Calu3 (cell line): ENCODE measurements around the gene SIRT7. TPM values are rescaled to one million over a fixed set of nuclear protein-coding genes. Genes with fewer than 3 reads are reported as not detected.
"Not testable (repeated sequence)": the region's sequence is repeated elsewhere in the genome, so short reads cannot be mapped to it uniquely, and the experiment has no call there.

Experiments used
- BruUV-seq: library from RNA; stranded (reverse); fragments of 400-500 nt; replicated peaks from 2 replicates; lab custom pipeline; 2021; lab: Mats Ljungman, UMichigan
- CTCF ChIA-PET: fragments of 300-600 bp; sonication (Branson Sonifier 250); formaldehyde crosslinking; loops from one replicate; lab custom pipeline; 2022; ENCODE audit warnings: antibody characterized with exemption; lab: Charles Lee
- DNase-seq: peaks from one replicate; pipeline ENCODE4 v3.0.0; 2022
- H3K27ac Mint-ChIP-seq: one replicate; pipeline ENCODE4 v1.8.0; 2022; ENCODE audit warnings: mixed read lengths; ENCODE audit not compliant: unreplicated experiment
- H3K27me3 Mint-ChIP-seq: one replicate; pipeline ENCODE4 v1.8.0; 2022; ENCODE audit warnings: mixed read lengths; ENCODE audit not compliant: unreplicated experiment
- H3K36me3 Mint-ChIP-seq: one replicate; pipeline ENCODE4 v1.8.0; 2022; ENCODE audit warnings: mild to moderate bottlenecking, moderate library complexity, mixed read lengths; ENCODE audit not compliant: insufficient read depth, unreplicated experiment
- H3K4me1 Mint-ChIP-seq: one replicate; pipeline ENCODE4 v1.8.0; 2022; ENCODE audit warnings: mild to moderate bottlenecking, low read depth, mixed read lengths; ENCODE audit not compliant: unreplicated experiment
- H3K4me3 Mint-ChIP-seq: one replicate; pipeline ENCODE4 v1.8.0; 2022; ENCODE audit warnings: mild to moderate bottlenecking, low read depth, moderate library complexity, mixed read lengths; ENCODE audit not compliant: unreplicated experiment
- H3K9me3 Mint-ChIP-seq: one replicate; pipeline ENCODE4 v1.8.0; 2022; ENCODE audit warnings: low read depth, mixed read lengths; ENCODE audit not compliant: unreplicated experiment
- CTCF ChIP-seq: fragments of 200-600 bp; IDR thresholded peaks from one replicate; pipeline ENCODE4 v1.8.0; 2022; ENCODE audit warnings: antibody characterized with exemption; ENCODE audit not compliant: unreplicated experiment
- intact Hi-C: fragments of 100-400 bp; cut with micrococcal nuclease; formaldehyde crosslinking; loops from one replicate; pipeline ENCODE4 v1.10.0; 2022; ENCODE audit not compliant: unreplicated experiment
- total RNA-seq: library from RNA; stranded (reverse); gene quantifications from 2 replicates; pipeline ENCODE4 v1.2.3, GENCODE V29; 2022

SIRT7 gene
- total RNA-seq, 1 experiment from 2014 or later: 50.3 TPM

DNA sequence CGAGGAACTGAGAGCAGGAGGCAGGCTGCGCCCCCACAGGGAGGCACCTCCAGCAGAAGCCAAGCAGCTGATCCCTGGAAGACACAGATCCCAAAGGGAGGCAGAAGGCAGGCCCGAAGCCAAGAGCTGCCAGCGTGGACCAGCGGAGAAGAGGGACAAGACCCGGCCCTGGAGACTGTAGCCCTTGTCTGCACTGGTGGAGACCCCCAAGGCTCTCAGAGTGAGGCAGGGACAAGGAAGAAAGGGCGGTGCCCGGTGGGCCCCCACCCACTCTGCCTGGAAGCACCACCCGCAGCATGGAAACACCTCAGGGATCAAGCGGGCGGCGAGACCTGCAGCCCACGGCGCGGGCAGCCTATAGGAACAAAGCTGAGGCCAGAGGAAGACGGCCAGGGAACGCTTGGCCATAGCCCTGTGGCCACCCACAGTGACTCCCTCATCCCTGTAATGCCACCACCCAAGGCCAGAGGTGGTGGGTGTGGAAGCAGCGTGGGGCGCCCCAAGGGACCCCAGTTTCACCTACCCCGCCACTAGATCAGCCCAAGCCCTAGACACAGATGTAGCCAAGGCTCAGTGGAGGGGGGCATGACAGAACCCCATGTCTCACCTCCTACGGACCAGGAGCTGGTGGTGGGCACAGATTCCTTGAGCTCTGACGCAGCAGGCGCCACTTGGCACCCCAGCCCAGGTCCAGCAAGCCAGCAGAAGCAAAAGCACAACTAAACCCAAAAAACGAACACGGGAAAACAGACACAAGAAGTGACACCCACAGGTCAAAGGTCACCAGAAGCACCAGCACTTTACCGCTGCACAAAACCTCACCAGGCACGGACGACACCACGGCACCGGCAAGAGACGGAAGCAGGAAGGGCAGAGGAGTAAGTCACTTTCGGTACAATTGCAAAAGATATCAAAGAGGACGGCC is 2.9 kb upstream of the SIRT7 start:
- Mint-ChIP-seq H3K27ac (no peak overlapping the region), H3K4me1 (peaks cover 53% of the 10 kb centered on the region), H3K4me3 (no peak overlapping the region), H3K9me3 (no peaks in the 10 kb centered on the region), H3K36me3 (peaks cover 69% of the 10 kb centered on the region), H3K27me3 (no peaks in the 10 kb centered on the region)
- CTCF ChIA-PET: no interaction called here
- intact Hi-C loops: no loop called here
- no peak for DNase-seq
- no peak for TF ChIP-seq CTCF
- no TSS peak for BruUV-seq

DNA sequence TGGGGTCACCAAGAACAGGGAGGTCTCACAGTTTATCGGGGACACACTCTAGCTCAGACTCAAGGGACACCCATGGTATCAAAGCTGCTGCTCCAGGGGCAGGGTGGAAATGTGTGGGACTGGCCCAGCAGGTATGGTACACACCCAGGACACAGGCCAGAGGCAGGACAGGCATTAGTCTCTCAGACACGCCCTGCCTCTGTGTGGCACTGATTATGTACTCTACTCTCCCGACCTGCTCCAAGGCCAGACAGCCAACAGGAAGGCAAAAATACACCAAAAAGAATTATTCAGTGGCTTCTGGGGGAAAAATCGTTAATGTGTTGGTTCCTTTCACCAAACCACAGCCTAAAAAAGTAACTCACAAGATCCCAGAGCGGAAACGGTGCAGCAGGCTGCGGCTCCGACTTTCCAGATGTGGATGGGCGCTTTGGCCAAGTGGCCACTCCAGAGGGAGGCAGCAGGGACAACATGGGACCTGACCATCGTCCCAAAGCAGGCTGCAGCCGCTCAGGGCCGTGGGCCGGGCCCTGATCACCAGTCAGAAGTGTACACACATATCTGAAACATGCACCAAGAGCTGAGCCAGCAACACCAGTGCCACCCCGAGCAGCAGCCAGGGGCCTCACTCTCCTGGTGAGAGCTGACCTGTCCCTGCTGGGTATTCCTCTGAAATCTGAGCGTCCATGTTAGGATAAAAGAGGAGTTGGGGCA is 1.0 kb upstream of the SIRT7 start:
- Mint-ChIP-seq H3K4me1 (peaks cover 53% of the 10 kb centered on the region), H3K9me3 (no peaks in the 10 kb centered on the region), H3K4me3 (peak overlapping the region; percentile 93), H3K36me3 (peaks cover 83% of the 10 kb centered on the region), H3K27ac (peak overlapping the region; percentile 77), H3K27me3 (no peaks in the 10 kb centered on the region)
- intact Hi-C loops: no loop called here
- CTCF ChIA-PET: no interaction called here
- BruUV-seq: no TSS peak
- peak; percentile 40 for DNase-seq
- no peak for TF ChIP-seq CTCF

- Mint-ChIP-seq H3K4me1 (peaks cover 51% of the 10 kb centered on the region), H3K27ac (peak overlapping the region; percentile 77), H3K36me3 (peaks cover 88% of the 10 kb centered on the region), H3K4me3 (peak overlapping the region; percentile 93)
- H3K27me3 Mint-ChIP-seq, CTCF ChIA-PET, intact Hi-C loops, DNase-seq, H3K9me3 Mint-ChIP-seq, BruUV-seq: not testable (repeated sequence)
Observed at GRCh38 chr17:81918333-81918669, 325 bp upstream of the SIRT7 start.

- CTCF ChIA-PET: interaction anchor here (0.9 to 1.5 kb wide), 3 partner anchors 12 to 107 kb away, joined by 3 read pairs; partner anchors contain the start of genes CENPX and LRRC45
- Mint-ChIP-seq H3K36me3 (peaks cover 92% of the 10 kb centered on the region), H3K9me3 (no peaks in the 10 kb centered on the region), H3K4me3 (peak overlapping the region; percentile 93), H3K27me3 (no peaks in the 10 kb centered on the region), H3K27ac (peak overlapping the region; percentile 71), H3K4me1 (peaks cover 57% of the 10 kb centered on the region)
- intact Hi-C loops: no loop called here
- no TSS peak for BruUV-seq
- TF ChIP-seq CTCF: no peak
- DNase-seq: no peak
Observed at GRCh38 chr17:81916234-81917001, 1.6 kb downstream of the SIRT7 start.
